HEK293 (cell line): ENCODE measurements around the gene CCDC38.

Source experiments
- CTCF ChIP-seq: fragments of 450-650 bp; formaldehyde crosslinking; IDR thresholded peaks from 2 replicates; pipeline ENCODE4 v1.5.1; 2016; ENCODE audit warnings: missing biosample characterization, missing genetic modification characterization
- KLF1 ChIP-seq: fragments of 450-650 bp; formaldehyde crosslinking; IDR thresholded peaks from 2 replicates; pipeline ENCODE4 v1.5.1; 2016; ENCODE audit warnings: missing biosample characterization, missing genetic modification characterization
- TRIM28 ChIP-seq: IDR thresholded peaks from 2 replicates; pipeline ENCODE4 v1.6.1; 2011; ENCODE audit warnings: low read length, control low read depth, borderline replicate concordance
- ZNF157 ChIP-seq: fragments of 450-650 bp; formaldehyde crosslinking; IDR thresholded peaks from 2 replicates; pipeline ENCODE4 v1.5.1; 2016; ENCODE audit warnings: missing biosample characterization, missing genetic modification characterization
- ZNF37A ChIP-seq: fragments of 450-650 bp; IDR thresholded peaks from 2 replicates; pipeline ENCODE4 v1.5.1; 2018; ENCODE audit warnings: missing biosample characterization, missing genetic modification characterization
- ZNF792 ChIP-seq: fragments of 450-650 bp; formaldehyde crosslinking; IDR thresholded peaks from 2 replicates; pipeline ENCODE4 v1.5.1; 2016; ENCODE audit warnings: missing biosample characterization, missing genetic modification characterization

DNA sequence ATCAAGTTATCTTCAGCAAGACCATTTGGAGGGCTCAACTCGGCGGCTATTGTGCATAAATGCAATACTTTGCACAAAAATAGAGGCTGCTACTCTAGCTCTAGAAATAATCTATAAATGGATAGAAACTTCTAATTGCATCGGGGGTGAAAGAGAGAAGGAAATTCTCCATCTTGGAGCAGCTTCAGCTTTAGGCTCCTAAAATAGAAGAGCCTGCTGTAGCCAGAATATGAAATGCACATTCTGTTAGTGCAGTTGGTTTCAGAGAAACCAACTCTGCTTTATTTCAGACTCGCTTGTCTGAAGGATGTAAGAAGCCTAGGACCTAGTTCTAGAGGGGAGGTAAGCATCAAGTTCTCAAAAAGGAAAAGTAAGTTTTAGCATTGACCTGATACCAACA is 45.6 kb downstream of the CCDC38 start:
- TF ChIP-seq CTCF (no peak), ZNF792 (tag by site-specific recombination) (no peak), TRIM28 (no peak), ZNF37A (tag by site-specific recombination) (no peak), KLF1 (no peak), ZNF157 (tag by site-specific recombination) (no peak)
